Measurements from ENCODE around the gene BTF3. TPM values are rescaled to one million over a fixed set of nuclear protein-coding genes. Genes with fewer than 3 reads are reported as not detected.

Gene BTF3
- total and polyA plus RNA-seq, 9 of the 15 experiments (the other 6 are each of a cell fraction or from before 2014, with no cell fraction given) = 534 to 1,637 (median 848) TPM

DNA sequence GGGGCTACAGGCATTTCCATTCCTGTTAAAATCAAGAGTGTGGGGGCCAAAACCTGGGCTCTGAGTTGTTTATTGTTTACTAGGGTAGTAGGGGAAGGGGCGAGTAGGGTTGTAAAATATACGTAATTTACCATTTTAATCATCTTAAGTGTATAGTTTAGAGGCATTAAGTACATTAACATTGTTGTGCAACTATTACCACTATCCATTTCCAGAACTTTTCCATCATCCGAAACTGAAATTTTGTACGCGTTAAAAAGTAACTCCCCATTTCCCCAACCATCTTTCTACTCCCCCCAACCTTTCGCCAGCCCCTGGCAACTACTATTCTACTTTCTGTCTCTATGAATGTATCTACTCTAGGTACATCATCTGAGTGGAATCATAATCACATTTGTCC, 46.0 kb upstream of the BTF3 start:
- Histone ChIP-seq H2AFZ (ENCODE audit: low read depth, low read length) (no peak overlapping the region; the same call in 1 of the 2 replicates), H3K79me2 (ENCODE audit: control insufficient read depth, insufficient read depth, low read length) (no peaks in the 10 kb centered on the region), H4K20me1 (replicated peaks; ENCODE audit: control insufficient read depth, insufficient read depth, low read length) (peaks cover 3% of the 10 kb centered on the region; the same call in 1 of the 2 replicates), H3K27ac (ENCODE audit: extremely low read depth, low read depth, low read length) (no peak overlapping the region), H3K9me3 (replicated peaks; ENCODE audit: control insufficient read depth, insufficient read depth, low read depth, low read length) (no peaks in the 10 kb centered on the region; the same call in 1 of the 2 replicates), H3K4me2 (ENCODE audit: insufficient read depth, low read length) (no peak overlapping the region), H3K4me3 (no peak overlapping the region), H3K27me3 (ENCODE audit: control insufficient read depth in 2 of 2, insufficient read depth in 2 of 2, low read length in 2 of 2) (peaks cover 37 to 38% of the 10 kb centered on the region in 2 experiments), H3K36me3 (ENCODE audit: control insufficient read depth, insufficient read depth, low read length) (no peaks in the 10 kb centered on the region), H3K9me1 (ENCODE audit: control insufficient read depth, insufficient read depth, low read length) (no peaks in the 10 kb centered on the region), H3K4me1 (replicated peaks in 1 of 2; ENCODE audit: control insufficient read depth in 2 of 2, insufficient read depth in 2 of 2, low read length in 2 of 2) (peaks cover 5 to 29% of the 10 kb centered on the region in 2 experiments; a peak in 3 of 5 replicates), H3K9ac (ENCODE audit: insufficient read depth in 1 of 2, low read depth in 2 of 2, low read length in 2 of 2) (no peak overlapping the region)
- 12% methylated on average over 6 of the region's 6 CpGs for WGBS (ENCODE audit: insufficient coverage, low coverage, missing lambda C conversion rate)
- BruUV-seq (replicated peaks) = no TSS peak
- ATAC-seq = no peak
- FAIRE-seq = no peak
- intact Hi-C loops (cut with micrococcal nuclease) (loop anchor here (5.0 kb wide), 4 partner anchors 45 to 370 kb away; partner anchors contain the start of gene BTF3), in situ Hi-C loops (cut with MboI) (no loop called here)
- POLR2A ChIA-PET = no interaction called here
- CTCF ChIA-PET (ENCODE audit: low intra/inter-chr PET ratio) = no interaction called here
- DNase-seq (ENCODE audit: extremely low read depth in 1 of 4, low spot score in 3 of 4) = no peak
- TF ChIP-seq BACH1 (tag; IDR thresholded peaks at IDR 0.05) (no peak), NCOA2 (IDR thresholded peaks at IDR 0.05; ENCODE audit: partially characterized antibody in 2 of 2) (no peak), ATF7 (IDR thresholded peaks at IDR 0.05) (no peak), ZNF224 (CRISPR knock-in tag; IDR thresholded peaks at IDR 0.05) (no peak), U2AF1 (optimal IDR thresholded peaks at IDR 0.05; ENCODE audit: low read depth, low read length) (no peak), HDAC6 (IDR thresholded peaks at IDR 0.05; ENCODE audit: low read depth, low read length) (no peak), YY1 (IDR thresholded peaks at IDR 0.05; ENCODE audit: borderline replicate concordance in 1 of 3, control insufficient read depth in 1 of 3, extremely low read depth in 1 of 3, insufficient read depth in 3 of 3, insufficient read length in 1 of 3, insufficient replicate concordance in 2 of 3, low read depth in 1 of 3, low read length in 2 of 3) (no peak), RNF219 (CRISPR knock-in tag; IDR thresholded peaks at IDR 0.05) (no peak), CREB1 (IDR thresholded peaks at IDR 0.05) (no peak), CREB1 (CRISPR knock-in tag; IDR thresholded peaks at IDR 0.05) (no peak), HES1 (IDR thresholded peaks at IDR 0.05; ENCODE audit: low read depth) (no peak), TGIF2 (CRISPR knock-in tag; IDR thresholded peaks at IDR 0.05) (no peak), HMG20A (CRISPR knock-in tag; conservative IDR thresholded peaks at IDR 0.05) (no peak), MEIS2 (IDR thresholded peaks at IDR 0.05; ENCODE audit: partially characterized antibody) (no peak), HNRNPL (IDR thresholded peaks at IDR 0.05; ENCODE audit: low read depth, low read length) (no peak), FOS (IDR thresholded peaks at IDR 0.05; ENCODE audit: extremely low read depth, insufficient read length) (no peak), STAT5A (IDR thresholded peaks at IDR 0.05; ENCODE audit: borderline replicate concordance, low read length) (no peak), HDAC1 (IDR thresholded peaks at IDR 0.05) (no peak)
- TF ChIP-seq, protein P1, sequence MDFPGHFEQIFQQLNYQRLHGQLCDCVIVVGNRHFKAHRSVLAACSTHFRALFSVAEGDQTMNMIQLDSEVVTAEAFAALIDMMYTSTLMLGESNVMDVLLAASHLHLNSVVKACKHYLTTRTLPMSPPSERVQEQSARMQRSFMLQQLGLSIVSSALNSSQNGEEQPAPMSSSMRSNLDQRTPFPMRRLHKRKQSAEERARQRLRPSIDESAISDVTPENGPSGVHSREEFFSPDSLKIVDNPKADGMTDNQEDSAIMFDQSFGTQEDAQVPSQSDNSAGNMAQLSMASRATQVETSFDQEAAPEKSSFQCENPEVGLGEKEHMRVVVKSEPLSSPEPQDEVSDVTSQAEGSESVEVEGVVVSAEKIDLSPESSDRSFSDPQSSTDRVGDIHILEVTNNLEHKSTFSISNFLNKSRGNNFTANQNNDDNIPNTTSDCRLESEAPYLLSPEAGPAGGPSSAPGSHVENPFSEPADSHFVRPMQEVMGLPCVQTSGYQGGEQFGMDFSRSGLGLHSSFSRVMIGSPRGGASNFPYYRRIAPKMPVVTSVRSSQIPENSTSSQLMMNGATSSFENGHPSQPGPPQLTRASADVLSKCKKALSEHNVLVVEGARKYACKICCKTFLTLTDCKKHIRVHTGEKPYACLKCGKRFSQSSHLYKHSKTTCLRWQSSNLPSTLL (IDR thresholded peaks at IDR 0.05) = no peak
